NCI-H524 (cell line): ENCODE data around the gene KHSRP.

Source experiments
- DNase-seq, 2 experiments: peaks; one replicate each; lab custom pipeline; 2025; lab: John Stamatoyannopoulos, UW

KHSRP gene, protein sequence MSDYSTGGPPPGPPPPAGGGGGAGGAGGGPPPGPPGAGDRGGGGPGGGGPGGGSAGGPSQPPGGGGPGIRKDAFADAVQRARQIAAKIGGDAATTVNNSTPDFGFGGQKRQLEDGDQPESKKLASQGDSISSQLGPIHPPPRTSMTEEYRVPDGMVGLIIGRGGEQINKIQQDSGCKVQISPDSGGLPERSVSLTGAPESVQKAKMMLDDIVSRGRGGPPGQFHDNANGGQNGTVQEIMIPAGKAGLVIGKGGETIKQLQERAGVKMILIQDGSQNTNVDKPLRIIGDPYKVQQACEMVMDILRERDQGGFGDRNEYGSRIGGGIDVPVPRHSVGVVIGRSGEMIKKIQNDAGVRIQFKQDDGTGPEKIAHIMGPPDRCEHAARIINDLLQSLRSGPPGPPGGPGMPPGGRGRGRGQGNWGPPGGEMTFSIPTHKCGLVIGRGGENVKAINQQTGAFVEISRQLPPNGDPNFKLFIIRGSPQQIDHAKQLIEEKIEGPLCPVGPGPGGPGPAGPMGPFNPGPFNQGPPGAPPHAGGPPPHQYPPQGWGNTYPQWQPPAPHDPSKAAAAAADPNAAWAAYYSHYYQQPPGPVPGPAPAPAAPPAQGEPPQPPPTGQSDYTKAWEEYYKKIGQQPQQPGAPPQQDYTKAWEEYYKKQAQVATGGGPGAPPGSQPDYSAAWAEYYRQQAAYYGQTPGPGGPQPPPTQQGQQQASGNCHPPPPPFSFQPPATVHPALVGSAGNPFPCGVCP

DNA sequence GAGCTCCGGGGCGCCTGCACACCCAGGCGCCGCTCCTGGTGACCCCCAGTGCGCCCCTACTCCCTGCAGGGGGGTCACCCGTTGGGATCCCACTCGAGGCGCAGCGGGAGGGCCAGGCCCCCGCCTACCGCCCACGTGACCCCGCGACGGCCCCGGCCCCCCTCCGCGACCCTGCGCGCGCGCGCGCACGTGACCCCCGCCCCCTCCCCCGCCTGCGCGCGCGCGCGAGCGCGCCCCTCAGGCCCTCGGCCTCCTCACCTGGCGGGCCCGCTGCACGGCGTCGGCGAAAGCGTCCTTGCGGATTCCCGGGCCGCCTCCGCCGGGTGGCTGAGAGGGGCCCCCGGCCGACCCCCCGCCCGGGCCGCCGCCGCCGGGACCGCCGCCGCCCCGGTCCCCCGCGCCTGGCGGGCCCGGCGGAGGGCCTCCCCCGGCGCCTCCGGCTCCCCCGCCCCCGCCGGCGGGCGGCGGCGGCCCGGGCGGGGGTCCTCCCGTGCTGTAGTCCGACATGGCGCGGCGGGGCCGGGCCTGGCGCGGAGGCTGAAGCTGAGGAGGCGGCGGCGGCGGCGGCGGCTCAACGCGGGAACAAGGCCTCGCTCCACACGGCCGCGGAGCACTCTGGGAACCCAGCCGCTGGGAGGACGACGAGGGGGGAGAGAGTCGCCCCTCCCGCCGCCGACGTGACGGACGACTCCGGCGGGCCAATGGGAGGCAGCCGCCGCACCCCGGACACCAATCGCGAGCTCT, at the start of gene KHSRP:
Gene KHSRP, minus strand, starts transcription at position 617 of the 744 bp plus-strand sequence. Its CDS starts 110 bp downstream, at position 507.
- peak in 1 of 2 experiments; percentile 42 for DNase-seq

DNA sequence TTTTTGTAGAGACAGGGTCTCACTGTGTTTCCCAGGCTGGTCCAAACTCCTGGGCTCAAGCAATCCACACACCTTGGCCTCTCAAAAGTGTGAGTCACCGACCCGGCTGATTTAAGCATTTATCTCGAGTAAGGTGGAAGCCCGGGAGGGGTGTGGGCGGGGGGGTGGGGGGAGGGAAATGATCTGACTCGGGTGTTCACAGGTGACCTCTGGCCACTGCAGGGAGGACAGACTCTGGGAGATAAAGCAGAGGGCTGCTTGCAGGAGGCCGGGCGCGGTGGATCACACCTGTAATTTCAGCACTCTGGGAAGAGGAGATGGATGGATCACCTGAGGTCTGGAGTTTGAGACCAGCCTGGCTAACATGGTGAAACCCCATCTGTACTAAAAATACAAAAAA, 49.0 kb upstream of the KHSRP start:
- no peak for DNase-seq

DNA sequence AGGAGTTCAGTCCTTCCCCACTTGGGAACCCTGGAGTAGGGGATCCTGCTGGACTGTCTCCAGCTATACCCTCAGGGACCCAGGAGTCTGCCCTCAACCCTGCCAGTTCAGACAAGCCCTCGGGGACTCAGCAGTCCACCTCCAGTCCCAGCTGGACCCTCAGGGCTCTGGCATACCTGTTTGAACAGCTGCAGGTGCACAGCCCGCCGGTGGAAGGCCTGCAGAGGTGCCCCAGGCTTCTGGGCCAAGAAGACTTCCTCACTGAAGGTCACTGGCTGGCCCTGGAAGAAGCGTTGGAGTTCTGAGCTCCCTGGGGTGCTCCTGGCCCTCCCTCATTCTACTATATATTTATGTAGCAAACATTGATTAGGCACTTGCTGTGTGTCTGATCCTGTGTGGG, 48.1 kb upstream of the KHSRP start:
- no peak for DNase-seq

DNA sequence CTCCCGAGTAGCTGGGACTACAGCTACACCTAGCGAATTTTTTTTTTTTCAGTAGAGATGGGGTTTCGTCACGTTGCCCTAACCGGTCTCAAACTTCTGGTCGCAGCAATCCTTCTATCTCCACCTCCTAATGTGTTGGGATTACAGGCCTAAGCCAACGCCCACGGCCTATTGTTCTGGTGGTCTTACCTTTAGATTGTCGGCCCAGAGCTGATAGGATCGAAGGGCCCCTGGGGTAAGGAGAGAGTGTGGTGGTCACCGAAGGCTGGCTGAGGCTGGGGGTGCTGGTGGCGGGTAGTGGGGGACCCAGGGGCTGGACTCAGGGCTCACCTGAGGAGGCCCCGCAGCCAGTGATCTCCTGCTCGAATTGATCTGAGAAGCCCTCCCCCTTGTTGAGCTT, 46.5 kb upstream of the KHSRP start:
- DNase-seq, result no peak

DNA sequence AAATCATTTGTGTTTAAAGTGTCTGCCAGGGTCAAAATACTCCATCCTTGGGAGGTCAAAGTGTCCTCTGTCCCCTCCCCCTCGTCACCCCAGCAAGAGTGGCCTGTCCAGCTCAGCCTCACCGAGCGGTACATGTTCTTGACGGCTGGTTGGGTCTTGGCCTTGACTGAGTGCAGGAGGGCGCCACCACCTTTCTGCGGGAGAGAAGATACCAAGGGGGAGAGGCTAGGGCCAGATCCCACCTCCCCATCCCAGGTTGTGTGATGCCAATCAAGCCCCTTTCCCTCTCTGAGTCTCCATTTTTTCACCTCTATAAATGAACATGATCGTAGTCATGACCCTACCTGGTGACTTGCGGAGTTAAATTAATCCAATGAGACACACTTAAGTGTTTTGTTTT, 45.6 kb upstream of the KHSRP start:
- no peak for DNase-seq

DNA sequence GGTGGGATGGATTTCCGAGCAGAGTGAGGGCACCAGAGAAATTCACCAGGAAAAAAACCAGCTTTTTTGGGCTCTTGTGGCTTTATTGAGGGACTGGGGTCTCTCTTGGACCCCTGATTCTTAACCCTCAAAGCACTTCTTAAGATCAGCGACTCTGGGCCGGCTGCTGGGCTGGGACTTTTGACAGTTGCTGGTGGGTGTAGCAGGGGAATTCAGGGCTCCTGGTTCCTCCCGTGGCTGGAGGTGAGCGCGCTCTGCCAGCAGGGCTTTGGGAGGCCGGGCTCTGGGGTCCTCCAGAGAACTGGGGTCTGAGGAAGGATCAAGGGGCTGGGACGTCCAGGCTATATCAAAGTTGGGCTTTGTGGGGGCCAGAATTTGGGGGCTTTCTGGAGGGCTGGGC, 42.8 kb upstream of the KHSRP start:
- no peak for DNase-seq

DNA sequence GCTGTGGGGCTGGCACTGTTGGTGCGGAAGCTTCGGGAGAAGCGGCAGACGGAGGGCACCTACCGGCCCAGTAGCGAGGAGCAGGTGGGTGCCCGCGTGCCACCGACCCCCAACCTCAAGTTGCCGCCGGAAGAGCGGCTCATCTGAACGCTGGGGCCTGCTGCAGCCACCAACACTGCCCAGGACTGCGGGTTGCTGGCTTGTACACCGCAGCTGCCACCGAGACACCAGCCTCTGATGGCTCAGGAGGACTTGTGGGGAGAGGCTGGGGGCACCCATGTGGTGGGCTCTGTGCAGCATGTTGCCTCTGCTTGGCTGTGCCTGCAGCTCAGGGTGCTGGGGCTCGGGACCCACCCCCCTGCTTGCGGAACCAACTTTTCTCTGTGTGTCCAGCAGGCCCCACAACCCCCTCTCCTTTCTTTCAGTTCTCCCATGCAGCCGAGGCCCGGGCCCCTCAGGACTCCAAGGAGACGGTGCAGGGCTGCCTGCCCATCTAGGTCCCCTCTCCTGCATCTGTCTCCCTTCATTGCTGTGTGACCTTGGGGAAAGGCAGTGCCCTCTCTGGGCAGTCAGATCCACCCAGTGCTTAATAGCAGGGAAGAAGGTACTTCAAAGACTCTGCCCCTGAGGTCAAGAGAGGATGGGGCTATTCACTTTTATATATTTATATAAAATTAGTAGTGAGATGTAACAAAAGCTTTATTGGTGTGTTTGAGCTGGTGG, 42.1 kb upstream of the KHSRP start:
- DNase-seq, result no peak

DNA sequence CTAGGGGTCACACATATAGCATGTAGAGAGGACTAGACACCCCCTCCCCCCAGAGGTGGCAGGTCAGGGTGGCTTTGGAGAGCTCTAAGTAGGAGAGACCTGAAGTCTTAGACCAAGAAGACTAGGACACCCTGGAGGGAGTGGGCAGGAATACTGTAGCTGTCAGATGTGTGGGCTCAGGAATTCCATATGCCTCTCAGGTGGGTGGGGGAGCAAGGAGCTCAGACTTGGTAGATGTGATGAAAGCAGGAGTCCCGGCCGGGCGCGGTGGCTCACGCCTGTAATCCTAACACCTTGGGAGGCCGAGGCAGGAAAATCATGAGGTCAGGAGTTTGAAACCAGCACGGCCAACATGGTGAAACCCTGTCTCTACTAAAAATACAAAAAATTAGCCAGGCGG, 41.1 kb upstream of the KHSRP start:
- no peak for DNase-seq

DNA sequence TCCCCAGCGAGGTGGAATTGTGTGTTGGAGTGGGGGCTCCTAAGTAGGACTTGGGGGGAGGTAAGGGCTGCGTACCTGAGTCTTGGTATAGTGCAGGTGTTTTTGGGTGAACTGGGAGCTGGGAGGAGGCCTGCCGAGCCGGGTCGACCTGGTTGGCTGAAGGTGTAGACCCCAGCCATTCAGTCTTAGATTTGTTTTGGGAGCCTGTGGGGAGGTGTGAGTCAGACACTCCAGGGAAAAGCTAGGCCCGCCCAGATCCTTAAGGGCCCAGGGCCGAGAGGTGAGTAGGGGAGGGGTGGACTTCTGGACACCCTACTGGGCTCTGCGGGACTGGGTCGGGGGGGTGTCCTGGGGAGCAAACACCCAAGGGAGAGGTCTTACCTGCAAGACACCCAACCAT, 40.4 kb upstream of the KHSRP start:
- no peak for DNase-seq

DNA sequence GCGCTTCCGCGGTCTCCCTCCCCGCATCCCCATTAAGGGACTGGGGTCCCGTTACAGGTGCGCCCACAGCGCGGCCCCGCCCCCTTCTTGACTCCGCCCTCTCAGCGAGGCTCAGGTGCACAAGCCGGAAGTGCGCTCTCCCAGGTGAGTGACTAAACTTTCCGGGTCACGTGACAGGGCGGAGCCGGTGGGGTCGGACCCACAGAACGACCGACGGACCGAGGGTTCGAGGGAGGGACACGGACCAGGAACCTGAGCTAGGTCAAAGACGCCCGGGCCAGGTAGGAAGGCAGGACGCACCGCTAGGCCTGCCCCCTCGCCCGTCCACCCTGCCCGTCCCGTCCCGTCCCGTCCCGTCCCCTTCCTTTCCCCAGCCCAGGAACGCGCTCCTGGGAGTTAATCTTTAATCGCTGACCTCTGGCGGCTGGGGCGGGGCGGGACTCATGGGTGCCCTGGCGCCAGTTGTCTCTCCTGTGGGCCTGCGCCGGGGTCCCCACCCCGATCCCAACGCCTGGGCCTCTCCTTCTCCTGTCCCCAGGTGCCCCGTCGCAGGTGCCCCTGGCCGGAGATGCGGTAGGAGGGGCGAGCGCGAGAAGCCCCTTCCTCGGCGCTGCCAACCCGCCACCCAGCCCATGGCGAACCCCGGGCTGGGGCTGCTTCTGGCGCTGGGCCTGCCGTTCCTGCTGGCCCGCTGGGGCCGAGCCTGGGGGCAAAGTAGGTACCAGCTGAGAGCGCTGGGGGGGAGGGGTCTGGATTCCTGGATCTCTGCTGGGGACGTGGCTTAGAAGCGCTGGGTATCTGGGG, 39.7 kb upstream of the KHSRP start, which contains the start of gene CRB3:
Gene CRB3, plus strand, starts transcription at position 202 of the 804 bp plus-strand sequence. Its CDS starts 431 bp downstream, at position 633.
- DNase-seq, result no peak

DNA sequence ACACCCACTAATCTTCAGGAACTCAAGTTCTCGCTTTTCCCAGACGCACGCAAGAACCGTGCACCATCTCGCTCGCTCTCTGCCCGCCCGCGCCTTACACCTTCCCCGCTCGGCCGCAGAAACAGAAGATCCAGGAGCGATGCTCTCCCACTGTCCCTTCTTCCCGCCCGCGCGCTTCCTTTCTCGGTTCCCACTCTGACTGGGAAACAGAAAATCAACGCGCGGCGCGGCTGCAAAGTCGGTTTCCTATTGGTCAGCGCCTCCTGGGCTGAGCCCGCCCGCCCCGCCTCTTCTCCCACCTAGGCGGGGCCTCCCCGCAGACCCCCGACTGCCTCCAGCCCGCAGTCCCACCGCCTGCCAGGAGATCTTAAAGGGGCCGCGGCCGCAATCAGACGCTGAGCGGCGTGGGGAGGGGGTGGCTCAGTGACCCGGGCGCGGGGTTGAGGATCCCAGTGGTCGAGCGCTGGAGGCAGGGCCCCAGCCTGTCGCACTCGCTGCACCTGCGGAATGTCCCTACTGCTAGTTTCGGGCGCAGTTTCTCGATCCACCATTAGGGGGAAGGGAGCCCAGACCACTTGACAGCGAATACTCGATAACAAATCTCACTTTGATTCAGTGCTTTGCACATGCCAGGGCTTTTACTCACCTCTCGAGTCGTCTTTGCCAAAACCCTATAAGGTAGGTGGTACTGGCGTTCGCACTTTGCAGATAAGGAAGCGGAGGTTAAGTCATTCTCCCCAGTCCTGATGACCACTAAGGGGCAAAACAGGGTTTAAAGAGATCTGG, 35.7 kb upstream of the KHSRP start:
- DNase-seq, result peak; percentile 99

DNA sequence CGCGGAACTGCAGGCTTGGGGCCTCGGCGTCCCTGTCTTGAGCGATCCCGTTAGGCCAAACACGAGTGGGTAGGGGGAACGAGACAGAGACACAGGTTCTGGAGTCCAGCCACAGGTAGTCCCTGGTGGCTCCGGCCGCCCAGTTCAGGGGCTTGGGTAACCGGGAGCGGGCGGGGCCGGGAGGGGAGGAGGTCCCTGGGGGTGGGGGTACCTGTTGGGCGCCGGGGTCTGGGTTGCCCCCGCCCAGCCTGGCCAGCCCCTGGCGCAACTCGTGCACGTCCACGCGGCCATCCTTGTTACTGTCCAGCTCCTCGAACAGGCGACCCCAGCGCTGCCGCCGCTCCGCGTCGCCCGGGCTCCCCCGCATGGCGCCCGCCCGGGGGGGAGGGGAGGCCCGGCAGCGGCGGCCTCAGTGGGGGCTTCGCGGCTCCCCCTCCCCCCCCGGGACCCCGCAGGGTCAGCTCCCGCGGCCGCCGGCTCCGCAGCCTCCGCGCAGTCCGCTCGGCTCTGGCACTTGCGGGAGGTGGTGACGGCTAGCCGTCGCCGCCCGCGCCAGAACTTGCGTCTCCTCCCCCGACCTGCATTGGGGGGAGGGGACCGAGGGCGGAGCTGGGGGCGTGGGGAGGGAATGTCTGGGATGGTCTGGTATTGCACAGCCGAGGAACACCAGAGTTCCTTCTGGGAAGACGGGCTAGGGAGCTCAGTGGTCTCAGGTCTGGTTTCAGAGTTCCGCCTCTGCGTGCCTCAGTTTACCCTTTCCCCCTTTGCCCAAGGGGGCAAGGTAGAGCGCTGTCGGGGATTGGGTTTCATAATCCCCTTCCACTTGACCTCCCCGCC, 34.9 kb upstream of the KHSRP start, which contains the start of gene SLC25A23:
Gene SLC25A23, minus strand, starts transcription at position 531 of the 837 bp plus-strand sequence. Its CDS starts 164 bp downstream, at position 367.
- peak; percentile 83 to 84 for DNase-seq

DNA sequence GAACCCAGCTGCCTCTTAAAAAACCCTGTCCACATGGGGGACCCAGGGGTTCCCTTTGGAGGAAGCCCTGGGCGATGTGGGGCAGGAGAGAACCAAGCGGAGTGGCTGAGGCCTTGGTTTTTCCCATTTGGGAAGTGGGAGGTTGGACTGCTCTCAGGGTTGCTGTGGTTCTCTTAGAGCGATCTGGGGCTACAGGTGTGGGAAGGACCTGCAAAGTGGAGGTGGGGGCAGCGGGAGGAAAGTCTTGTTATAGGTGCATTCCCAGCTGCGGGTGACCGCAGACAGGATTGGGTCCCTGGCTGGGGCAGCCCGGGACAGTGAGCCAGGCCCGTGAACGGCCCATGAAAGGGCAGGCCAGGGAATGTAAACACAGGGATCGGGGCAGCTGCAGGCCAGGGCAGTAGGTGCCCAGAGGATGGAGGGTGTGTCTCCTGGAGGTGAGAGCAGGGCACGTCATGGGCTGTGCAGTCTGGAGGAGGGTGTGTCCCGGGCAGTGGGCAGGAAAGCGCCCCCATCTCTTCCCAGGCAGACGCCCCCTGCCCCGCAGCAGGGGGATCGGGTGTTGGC, 34.2 kb upstream of the KHSRP start:
- no peak for DNase-seq

DNA sequence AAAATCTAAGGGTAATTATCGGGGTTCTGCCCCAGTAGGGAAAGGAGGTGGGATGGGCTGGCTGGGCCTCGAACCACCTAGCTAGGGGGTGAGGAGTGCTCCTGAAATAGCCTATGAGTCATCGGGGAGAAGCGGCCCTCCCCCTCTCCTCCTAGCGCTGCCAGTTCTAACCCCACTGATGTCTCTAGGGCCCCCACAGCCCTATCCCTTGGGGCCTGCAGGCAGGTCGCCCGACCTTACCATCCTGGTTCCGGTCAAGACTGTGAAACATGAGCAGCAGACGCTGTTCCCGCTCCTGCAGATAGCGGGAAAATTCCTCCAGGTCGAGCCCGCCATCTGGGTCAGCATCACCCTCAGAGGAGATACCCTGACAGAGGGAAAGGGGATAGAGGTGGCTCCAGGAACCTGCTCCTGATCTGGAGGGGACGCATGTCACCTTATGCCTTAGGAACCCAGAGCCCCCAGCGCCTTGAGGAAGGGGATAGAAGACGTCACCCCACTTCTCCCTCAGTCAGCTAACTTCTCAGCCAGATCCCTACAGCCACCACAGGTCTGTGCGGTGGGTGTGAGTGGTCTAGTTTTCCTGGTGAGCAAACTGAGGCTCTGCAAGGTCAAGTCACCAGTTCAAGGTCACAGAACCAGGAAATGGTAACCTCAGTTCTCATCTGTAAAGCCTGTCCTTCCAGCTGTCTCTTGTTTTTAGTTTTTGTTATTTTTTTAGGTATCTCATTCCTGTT, 33.5 kb upstream of the KHSRP start:
- no peak for DNase-seq

DNA sequence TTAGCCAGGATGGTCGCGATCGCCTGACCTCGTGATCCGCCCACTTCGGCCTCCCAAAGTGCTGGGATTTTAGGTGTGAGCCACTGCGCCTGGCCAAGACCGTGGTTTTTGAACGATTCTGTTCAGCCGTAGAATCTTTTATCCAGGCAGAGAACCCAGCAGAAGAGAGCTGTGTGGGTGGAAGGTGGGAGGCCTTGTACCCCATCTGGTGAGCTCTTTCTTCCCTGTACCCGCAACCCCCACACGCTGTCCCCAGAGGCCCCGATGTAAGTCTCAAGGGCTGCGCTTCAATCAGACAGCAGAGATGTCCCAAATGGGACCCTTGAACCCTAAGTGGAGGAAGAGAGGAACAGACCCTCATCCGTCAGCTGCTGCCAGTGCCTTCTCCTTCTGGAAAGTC, 31.3 kb upstream of the KHSRP start:
- DNase-seq, result no peak

DNA sequence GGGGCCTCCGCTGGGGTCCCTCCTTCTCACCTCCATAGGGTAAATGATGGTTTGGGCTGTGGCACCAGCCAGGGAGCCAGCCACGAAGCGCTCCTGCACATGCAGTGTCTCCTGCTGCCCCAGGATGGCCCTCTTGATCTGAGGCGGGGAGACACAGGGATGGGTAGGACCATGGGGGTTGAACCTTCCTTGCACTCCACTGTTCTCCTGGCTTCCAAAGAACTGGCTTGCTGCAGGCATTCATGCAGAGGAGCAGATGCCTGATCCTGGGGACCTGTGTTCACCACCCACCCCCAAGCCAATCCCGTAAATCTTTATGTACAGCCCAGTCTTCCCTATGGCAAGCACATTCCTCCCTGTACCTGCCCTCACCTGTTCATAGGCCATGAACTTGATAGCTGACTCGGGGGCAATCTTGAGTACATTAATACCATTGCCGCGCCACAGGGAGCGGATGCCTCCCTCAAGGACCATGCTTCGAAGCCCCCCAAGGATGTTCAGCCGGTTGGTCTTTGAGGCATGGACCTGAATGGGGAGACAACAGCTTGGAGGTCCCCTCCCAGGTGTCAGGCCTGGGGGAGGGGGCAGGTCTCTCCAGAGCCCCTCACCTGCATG, 29.4 kb upstream of the KHSRP start:
- no peak for DNase-seq

DNA sequence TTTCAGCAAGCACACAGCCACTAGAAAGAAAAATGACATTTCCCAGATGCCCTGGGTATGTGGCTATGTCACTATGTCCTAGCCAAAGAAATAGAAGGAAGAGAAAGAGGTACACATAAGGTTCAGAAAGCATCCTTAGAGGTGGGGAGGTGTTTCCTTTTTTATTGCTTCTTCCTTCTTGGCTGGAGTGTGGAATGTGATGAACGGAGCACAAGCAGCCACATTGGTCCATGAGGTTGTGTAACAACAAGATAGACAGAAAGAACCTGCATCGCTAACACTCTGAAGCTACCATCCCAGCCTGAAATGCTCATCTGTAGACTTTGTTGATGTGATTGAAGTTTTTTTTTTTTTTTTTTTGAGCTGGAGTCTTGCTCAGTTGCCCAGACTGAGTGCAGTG, 28.3 kb upstream of the KHSRP start:
- DNase-seq, result no peak

DNA sequence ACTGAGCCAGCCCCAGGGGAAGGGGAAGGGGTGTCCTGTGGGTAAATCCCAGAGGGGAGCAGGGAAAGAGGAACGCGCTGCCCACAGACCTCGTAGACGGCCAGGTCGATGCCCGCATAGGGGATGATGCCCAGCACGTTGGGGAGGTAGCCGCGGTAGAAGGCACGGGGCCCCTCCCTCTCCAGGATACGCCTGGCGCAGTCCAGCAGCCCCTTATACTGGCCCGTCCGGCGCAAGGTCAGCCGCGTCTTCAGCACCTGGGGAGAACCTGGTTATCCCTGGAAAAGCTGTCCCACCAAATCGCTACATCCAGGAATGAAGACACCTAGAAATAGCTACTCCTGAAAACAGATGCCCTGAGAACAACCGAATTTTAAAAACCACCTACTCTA, 27.6 kb upstream of the KHSRP start:
- no peak for DNase-seq
